K562 (cell line): Measurements from ENCODE around the gene TMEM176A. TPM values are rescaled to one million over a fixed set of nuclear protein-coding genes. Genes with fewer than 3 reads are reported as not detected.
A peak's percentile ranks its signal among the peaks of the same experiment; 100 is the strongest.

Source experiments
- ATAC-seq: fragments of 200-7000 bp; cut with Tn5 transposase; 3 replicates; pipeline ENCODE4 v1.9.1; 2020; ENCODE audit warnings: moderate library complexity
- BruUV-seq: library from RNA; stranded (reverse); fragments of 400-500 nt; replicated peaks from 2 replicates; lab custom pipeline; 2021; lab: Mats Ljungman, UMichigan
- CTCF ChIA-PET: fragments of 300-600 bp; formaldehyde crosslinking; extraction: SDS; loops from one replicate; lab custom pipeline; 2021; ENCODE audit warnings: low intra/inter-chr PET ratio; lab: Yijun Ruan, JAX
- POLR2A ChIA-PET: fragments of 300-600, 350-650 bp; sonication (Branson Sonifier 250); formaldehyde crosslinking; extraction: SDS; loops from one replicate; lab custom pipeline; 2021; ENCODE audit warnings: antibody characterized with exemption, inconsistent platforms; lab: Yijun Ruan, JAX
- DNase-seq, 4 experiments: peaks; one replicate each; pipeline versions ENCODE4 v3.0.0 to v3.0.0-alpha.2; 2011 to 2018; ENCODE audit warnings: low spot score in 3 of 4, mixed read lengths in 3 of 4; ENCODE audit errors: extremely low read depth in 1 of 4
- FAIRE-seq: peaks from 2 replicates; lab custom pipeline; 2011; peaks lifted over from hg19 to GRCh38; lab: Jason Lieb, UNC
- H2AFZ ChIP-seq: 2 replicates; pipeline ENCODE4 v1.6.0; 2011; ENCODE audit warnings: low read depth, low read length, control low read depth, inconsistent platforms
- H3K27ac ChIP-seq: fragments of 200-600 bp; 3 replicates; pipeline ENCODE4 v1.8.0; 2011; ENCODE audit warnings: low read depth, mild to moderate bottlenecking, control low read depth, inconsistent platforms, low read length, moderate library complexity, mixed read lengths; ENCODE audit errors: extremely low read depth
- H3K27me3 ChIP-seq, 2 experiments: fragments of 300-600 bp in 1 of 2; 2 replicates in 1 of 2; 3 replicates in 1 of 2; pipeline versions ENCODE4 v1.6.0 to v1.8.0; 2011; ENCODE audit warnings: inconsistent platforms in 2 of 2, low read length in 2 of 2, mild to moderate bottlenecking in 1 of 2, mixed read lengths in 1 of 2, moderate library complexity in 1 of 2; ENCODE audit not compliant: control insufficient read depth in 2 of 2, insufficient read depth in 2 of 2
- H3K36me3 ChIP-seq: fragments of 300-600 bp; 3 replicates; pipeline ENCODE4 v1.8.0; 2011; ENCODE audit warnings: mild to moderate bottlenecking, low read length, inconsistent platforms; ENCODE audit not compliant: control insufficient read depth, insufficient read depth
- H3K4me1 ChIP-seq, 2 experiments: fragments of 200-600 bp in 1 of 2; replicated peaks in 1 of 2; 2 replicates in 1 of 2; 3 replicates in 1 of 2; pipeline versions ENCODE4 v1.5.1 to v1.8.0; 2011; ENCODE audit warnings: inconsistent platforms in 2 of 2, low read length in 2 of 2, mild to moderate bottlenecking in 1 of 2, mixed read lengths in 1 of 2, moderate library complexity in 1 of 2; ENCODE audit not compliant: control insufficient read depth in 2 of 2, insufficient read depth in 2 of 2
- H3K4me2 ChIP-seq: 2 replicates; pipeline ENCODE4 v1.6.1; 2011; ENCODE audit warnings: low read length, control low read depth, inconsistent platforms, mixed read lengths; ENCODE audit not compliant: insufficient read depth
- H3K4me3 ChIP-seq: fragments of 200-600 bp; sonication (generic), shearing (Covaris generic); 2 replicates; pipeline ENCODE4 v1.5.1; 2016; ENCODE audit warnings: control low read depth, inconsistent platforms
- H3K79me2 ChIP-seq: fragments of 200-600 bp; 3 replicates; pipeline ENCODE4 v1.8.0; 2011; ENCODE audit warnings: low read length, inconsistent platforms; ENCODE audit not compliant: control insufficient read depth, insufficient read depth
- H3K9ac ChIP-seq, 2 experiments: 2 replicates each; pipeline versions ENCODE4 v1.6.0 to v1.6.1; 2011; ENCODE audit warnings: low read depth in 2 of 2, low read length in 2 of 2, control low read depth in 1 of 2, inconsistent platforms in 1 of 2, mild to moderate bottlenecking in 1 of 2, mixed read lengths in 1 of 2; ENCODE audit not compliant: insufficient read depth in 1 of 2
- H3K9me1 ChIP-seq: one replicate; pipeline ENCODE4 v1.6.0; 2011; ENCODE audit warnings: inconsistent platforms, mild to moderate bottlenecking, low read length, moderate library complexity; ENCODE audit not compliant: control insufficient read depth, insufficient read depth
- H3K9me3 ChIP-seq: replicated peaks from 2 replicates; pipeline ENCODE4 v1.5.1; 2011; ENCODE audit warnings: low read depth, low read length, inconsistent platforms; ENCODE audit not compliant: control insufficient read depth, insufficient read depth
- H4K20me1 ChIP-seq: replicated peaks from 2 replicates; pipeline ENCODE4 v1.6.1; 2011; ENCODE audit warnings: low read length, inconsistent platforms, mixed read lengths; ENCODE audit not compliant: control insufficient read depth, insufficient read depth
- CEBPB ChIP-seq: fragments of 450-650 bp; IDR thresholded peaks from 2 replicates; pipeline ENCODE4 v1.6.1; 2016; ENCODE audit warnings: missing genetic modification characterization, missing compliant biosample characterization
- CEBPG ChIP-seq, 3 experiments: fragments of 200-800 bp in 1 of 3; sonication (Bioruptor generic) in 1 of 3; sonication (generic) in 1 of 3; formaldehyde crosslinking in 1 of 3; IDR thresholded peaks in 2 of 3; conservative IDR thresholded peaks in 1 of 3; 2 replicates each; pipeline versions ENCODE4 v1.6.1 to v1.8.0; 2016 to 2022; ENCODE audit warnings: missing compliant biosample characterization in 2 of 3, missing genetic modification characterization in 2 of 3, mild to moderate bottlenecking in 1 of 3, missing genetic modification reagents in 1 of 3
- GABPA ChIP-seq: fragments of 200-800 bp; sonication (Bioruptor generic); conservative IDR thresholded peaks from 2 replicates; pipeline ENCODE4 v1.6.1; 2016; ENCODE audit warnings: low read depth, missing genetic modification characterization, missing compliant biosample characterization
- ZNF165 ChIP-seq: fragments of 250-450 bp; sonication (Bioruptor Pico); IDR thresholded peaks from 2 replicates; pipeline ENCODE4 v1.4.0; 2020; ENCODE audit warnings: borderline replicate concordance
- WGBS: fragments of 100-300 bp; shearing (Covaris generic); methylation state at CpG from one replicate; pipeline ENCODE4 v1.1.6; 2016; ENCODE audit warnings: low coverage, mixed read lengths; ENCODE audit not compliant: insufficient coverage; ENCODE audit errors: missing lambda C conversion rate; 5-methylcytosine and 5-hydroxymethylcytosine counted together
- in situ Hi-C: fragments of 300-500 bp; cut with MboI; formaldehyde crosslinking; loops from 4 replicates; pipeline ENCODE4 v1.15.0; 2018; ENCODE audit warnings: inconsistent platforms, mixed read lengths
- intact Hi-C: fragments of 100-400 bp; cut with micrococcal nuclease; formaldehyde crosslinking; loops from 2 replicates; pipeline ENCODE4 v1.14.2; 2022
- polyA plus RNA-seq, 8 experiments: library from polyadenylated mRNA; depleted of rRNA in 4 of 8; stranded (reverse) in 5 of 8; unstranded in 3 of 8; fragments of >200 nt; fragmentation: Nextera tagmentation in 2 of 8; fragmentation: Illumina TruSeq in 1 of 8; extraction: Ambion mirVana in 2 of 8; extraction: Trizol in 1 of 8; gene quantifications; 2 replicates each; pipeline versions ENCODE4 v1.2.1 to v1.2.3, GENCODE V29; 2011 to 2014; ENCODE audit warnings: inconsistent platforms in 1 of 8, missing spikeins in 1 of 8
- total RNA-seq, 7 experiments: library from RNA; depleted of rRNA in 6 of 7; stranded (reverse); fragments of >200 nt in 6 of 7; fragmentation: Illumina TruSeq in 2 of 7; extraction: Trizol in 2 of 7; gene quantifications; 2 replicates each; pipeline versions ENCODE4 v1.2.1 to v1.2.3, GENCODE V29; 2011 to 2021; ENCODE audit warnings: low replicate concordance in 1 of 7
- TF ChIP-seq, protein P1 (sequence below), 2 experiments: fragments of 450-650 bp; IDR thresholded peaks; 2 replicates each; pipeline ENCODE4 v1.6.1; 2016
- TF ChIP-seq, protein P2 (sequence below): sonication (generic); formaldehyde crosslinking; IDR thresholded peaks from 2 replicates; pipeline ENCODE4 v1.8.1; 2023; ENCODE audit warnings: mild to moderate bottlenecking, missing genetic modification reagents

TMEM176A gene
- total and polyA plus RNA-seq, 9 of the 15 experiments (the other 6 are each of a cell fraction or from before 2014, with no cell fraction given): 0.31 TPM; not detected in 8

DNA sequence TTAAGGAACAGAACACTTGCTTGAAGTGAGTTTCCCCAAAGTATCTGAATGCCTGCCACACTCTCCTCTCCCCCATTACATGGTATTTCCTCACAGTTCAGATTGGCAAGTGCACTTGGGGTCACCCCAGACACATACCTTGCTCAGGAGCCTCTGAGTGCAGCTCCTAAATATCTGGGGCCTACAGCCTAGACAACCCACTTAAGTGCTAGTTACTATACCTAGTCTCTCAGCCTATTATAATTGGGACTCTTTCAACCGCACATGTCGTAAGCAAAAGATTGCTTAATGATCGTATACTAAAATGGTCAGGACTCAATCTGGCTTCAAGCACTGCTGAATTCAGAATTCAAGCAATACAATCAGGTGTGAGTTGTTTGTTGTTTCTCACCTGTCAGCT lies 20.3 kb upstream of the TMEM176A start:
- FAIRE-seq (no peak), ATAC-seq (no peak), DNase-seq (peak in 1 of 4 experiments; percentile 12)
- no peak overlapping the region for H3K4me2 ChIP-seq
- in situ Hi-C loops: no loop called here
- no peak overlapping the region for H2AFZ ChIP-seq
- no peaks in the 10 kb centered on the region for H3K36me3 ChIP-seq
- no peak overlapping the region for H3K4me3 ChIP-seq
- POLR2A ChIA-PET: interaction anchor here (0.6 to 0.7 kb wide), 2 partner anchors 75 to 95 kb away, joined by 3 read pairs; no protein-coding TSS in a partner anchor
- H3K9me3 ChIP-seq: no peaks in the 10 kb centered on the region
- CTCF ChIA-PET: interaction anchor here (2.3 kb wide), 1 partner anchor 96 kb away, joined by 18 read pairs; no protein-coding TSS in a partner anchor
- 3% methylated on average over 3 of the region's 3 CpGs for WGBS
- no TSS peak for BruUV-seq
- no peaks in the 10 kb centered on the region for H3K9me1 ChIP-seq
- H3K27me3 ChIP-seq: peaks cover 20 to 28% of the 10 kb centered on the region in 2 experiments; a peak in 4 of 5 replicates
- H3K4me1 ChIP-seq: no peaks in the 10 kb centered on the region
- H3K27ac ChIP-seq: no peak overlapping the region
- no peaks in the 10 kb centered on the region for H3K79me2 ChIP-seq
- H4K20me1 ChIP-seq: no peaks in the 10 kb centered on the region
- intact Hi-C loops: loop anchor here (10.0 kb wide), 1 partner anchor 315 kb away; no protein-coding TSS in a partner anchor
- TF ChIP-seq GABPA: no peak
- TF ChIP-seq, protein P1, sequence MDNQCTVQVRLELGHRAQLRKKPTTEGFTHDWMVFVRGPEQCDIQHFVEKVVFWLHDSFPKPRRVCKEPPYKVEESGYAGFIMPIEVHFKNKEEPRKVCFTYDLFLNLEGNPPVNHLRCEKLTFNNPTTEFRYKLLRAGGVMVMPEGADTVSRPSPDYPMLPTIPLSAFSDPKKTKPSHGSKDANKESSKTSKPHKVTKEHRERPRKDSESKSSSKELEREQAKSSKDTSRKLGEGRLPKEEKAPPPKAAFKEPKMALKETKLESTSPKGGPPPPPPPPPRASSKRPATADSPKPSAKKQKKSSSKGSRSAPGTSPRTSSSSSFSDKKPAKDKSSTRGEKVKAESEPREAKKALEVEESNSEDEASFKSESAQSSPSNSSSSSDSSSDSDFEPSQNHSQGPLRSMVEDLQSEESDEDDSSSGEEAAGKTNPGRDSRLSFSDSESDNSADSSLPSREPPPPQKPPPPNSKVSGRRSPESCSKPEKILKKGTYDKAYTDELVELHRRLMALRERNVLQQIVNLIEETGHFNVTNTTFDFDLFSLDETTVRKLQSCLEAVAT (IDR thresholded peaks at IDR 0.05): no peak
- H3K9ac ChIP-seq: no peak overlapping the region

GRCh38 chr7:150781103-150781502 lies 19.5 kb upstream of the TMEM176A start:
- no peak for ATAC-seq
- no peak overlapping the region for H3K27ac ChIP-seq
- TF ChIP-seq, protein P2, sequence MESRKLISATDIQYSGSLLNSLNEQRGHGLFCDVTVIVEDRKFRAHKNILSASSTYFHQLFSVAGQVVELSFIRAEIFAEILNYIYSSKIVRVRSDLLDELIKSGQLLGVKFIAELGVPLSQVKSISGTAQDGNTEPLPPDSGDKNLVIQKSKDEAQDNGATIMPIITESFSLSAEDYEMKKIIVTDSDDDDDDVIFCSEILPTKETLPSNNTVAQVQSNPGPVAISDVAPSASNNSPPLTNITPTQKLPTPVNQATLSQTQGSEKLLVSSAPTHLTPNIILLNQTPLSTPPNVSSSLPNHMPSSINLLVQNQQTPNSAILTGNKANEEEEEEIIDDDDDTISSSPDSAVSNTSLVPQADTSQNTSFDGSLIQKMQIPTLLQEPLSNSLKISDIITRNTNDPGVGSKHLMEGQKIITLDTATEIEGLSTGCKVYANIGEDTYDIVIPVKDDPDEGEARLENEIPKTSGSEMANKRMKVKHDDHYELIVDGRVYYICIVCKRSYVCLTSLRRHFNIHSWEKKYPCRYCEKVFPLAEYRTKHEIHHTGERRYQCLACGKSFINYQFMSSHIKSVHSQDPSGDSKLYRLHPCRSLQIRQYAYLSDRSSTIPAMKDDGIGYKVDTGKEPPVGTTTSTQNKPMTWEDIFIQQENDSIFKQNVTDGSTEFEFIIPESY (CRISPR knock-in tag): no peak
- TF ChIP-seq CEBPG (CRISPR knock-in tag; IDR thresholded peaks at IDR 0.05): no peak
- peak in 1 of 2 experiments; percentile 43; a peak in 2 of 4 replicates for TF ChIP-seq CEBPG (tag; conservative IDR thresholded peaks at IDR 0.05 in 1 of 2, IDR thresholded peaks at IDR 0.05 in 1 of 2)
- TF ChIP-seq ZNF165 (CRISPR knock-in tag): no peak
- peak; percentile 63 for TF ChIP-seq CEBPB

More at GRCh38 chr7:150781103-150781502, 19.5 kb upstream of the TMEM176A start:
- no TSS peak for BruUV-seq
- no peak overlapping the region for H3K9ac ChIP-seq
- no peaks in the 10 kb centered on the region for H3K36me3 ChIP-seq
- intact Hi-C loops (loop anchor here (10.0 kb wide), 1 partner anchor 314 kb away; no protein-coding TSS in a partner anchor), in situ Hi-C loops (no loop called here)
- WGBS: 2% methylated on average over 3 of the region's 3 CpGs
- POLR2A ChIA-PET: interaction anchor here (0.7 kb wide), 2 partner anchors 74 to 372 kb away, joined by 3 read pairs; no protein-coding TSS in a partner anchor
- H3K9me1 ChIP-seq: no peaks in the 10 kb centered on the region
- no peak overlapping the region for H3K4me3 ChIP-seq
- H3K27me3 ChIP-seq: peaks cover 24 to 35% of the 10 kb centered on the region in 2 experiments; a peak in 4 of 5 replicates
- DNase-seq (no peak), FAIRE-seq (no peak)
- no peaks in the 10 kb centered on the region for H4K20me1 ChIP-seq
- H3K9me3 ChIP-seq: no peaks in the 10 kb centered on the region
- H2AFZ ChIP-seq: no peak overlapping the region
- no peaks in the 10 kb centered on the region for H3K4me1 ChIP-seq
- H3K4me2 ChIP-seq: no peak overlapping the region
- no peaks in the 10 kb centered on the region for H3K79me2 ChIP-seq
- CTCF ChIA-PET: no interaction called here
